ENCODE data around the gene LMF1.
"Not testable (repeated sequence)": the region's sequence is repeated elsewhere in the genome, so short reads cannot be mapped to it uniquely, and the experiment has no call there.

Gene LMF1

GRCh38 chr16:850668-851067 is 120.1 kb downstream of the LMF1 start:
- DNase-seq (ENCODE audit: low spot score) = no peak

- no peak for DNase-seq (ENCODE audit: low spot score)
Observed at GRCh38 chr16:848510-849253, 122.1 kb downstream of the LMF1 start.

DNA sequence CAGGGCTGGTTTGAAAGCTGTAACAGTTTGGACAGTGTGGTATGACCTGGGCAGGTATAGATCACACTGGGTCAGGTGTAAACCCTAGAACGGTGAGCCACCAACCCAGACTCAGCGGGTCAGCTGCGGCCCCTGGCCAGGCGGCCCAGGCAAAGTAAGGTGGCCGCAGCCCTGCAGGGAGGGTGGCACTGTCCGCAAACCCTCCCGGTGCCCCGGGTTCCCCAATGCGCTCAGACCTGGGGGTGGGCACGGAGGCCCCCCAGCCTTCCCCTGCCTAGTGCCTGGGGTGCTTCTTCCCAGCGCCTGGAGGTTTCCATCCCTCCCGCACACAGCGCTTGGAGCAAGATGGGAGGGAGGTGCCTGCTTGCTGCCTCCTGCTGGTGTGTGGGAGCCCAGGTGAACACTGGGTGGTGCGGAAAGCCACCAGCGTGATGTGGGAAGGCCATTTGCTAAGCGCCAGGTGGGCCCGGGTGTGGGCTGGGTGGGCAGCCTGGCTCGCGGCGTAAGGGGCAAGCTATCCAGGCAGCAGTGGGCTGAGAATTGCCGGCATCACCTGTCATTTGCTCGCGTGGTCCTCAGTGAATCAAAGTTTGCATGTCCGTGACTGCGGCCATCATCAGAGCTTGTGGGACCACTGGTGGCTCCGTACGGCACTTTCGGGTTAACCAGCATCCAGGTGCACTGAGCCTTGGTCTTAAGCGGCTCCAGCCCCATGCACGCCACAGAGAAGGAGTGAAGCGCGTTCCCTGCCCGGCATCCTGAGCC is 122.9 kb downstream of the LMF1 start:
- no peak for DNase-seq (ENCODE audit: low spot score)

DNA sequence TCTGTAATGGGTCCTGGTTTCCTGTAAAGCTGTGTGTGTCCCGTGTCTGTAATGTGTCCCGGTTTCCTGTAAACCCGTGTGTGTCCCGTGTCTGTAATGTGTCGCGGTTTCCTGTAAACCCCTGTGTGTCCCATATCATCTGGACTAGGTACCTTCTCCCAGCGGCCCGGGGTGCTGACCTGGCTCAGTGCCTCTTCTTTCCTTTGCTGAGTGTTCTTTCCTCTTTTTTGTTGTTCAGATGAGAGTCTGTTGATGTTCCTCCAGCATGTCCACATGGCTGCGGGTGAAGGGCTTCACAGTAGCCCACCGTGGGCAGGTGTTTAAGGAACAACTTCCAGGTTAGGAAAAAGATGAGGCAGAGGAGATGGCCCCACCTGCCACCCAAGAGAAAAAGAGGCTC is 123.6 kb downstream of the LMF1 start:
- DNase-seq (ENCODE audit: low spot score) = no peak

DNA sequence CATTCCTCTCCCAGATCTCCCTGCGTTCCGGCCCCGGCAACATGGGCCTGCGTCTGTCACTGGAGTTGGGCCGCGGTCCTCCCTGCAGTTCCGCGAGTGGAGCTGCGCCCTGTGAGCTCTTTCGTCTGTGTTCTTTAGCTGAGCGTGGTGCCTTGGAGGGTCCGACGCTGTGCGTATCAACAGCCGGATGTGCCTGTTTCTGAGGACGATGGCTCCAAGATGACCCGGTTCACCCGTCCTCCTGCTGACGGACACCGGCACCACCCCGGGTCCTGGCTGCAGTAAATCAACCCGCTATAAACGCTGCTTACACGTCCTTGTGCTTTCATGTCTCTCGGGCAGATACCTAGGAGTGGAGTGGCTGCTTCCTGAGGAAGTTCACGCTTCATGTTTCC is 125.4 kb downstream of the LMF1 start:
- peak; percentile 21 for DNase-seq (ENCODE audit: low spot score)

DNA sequence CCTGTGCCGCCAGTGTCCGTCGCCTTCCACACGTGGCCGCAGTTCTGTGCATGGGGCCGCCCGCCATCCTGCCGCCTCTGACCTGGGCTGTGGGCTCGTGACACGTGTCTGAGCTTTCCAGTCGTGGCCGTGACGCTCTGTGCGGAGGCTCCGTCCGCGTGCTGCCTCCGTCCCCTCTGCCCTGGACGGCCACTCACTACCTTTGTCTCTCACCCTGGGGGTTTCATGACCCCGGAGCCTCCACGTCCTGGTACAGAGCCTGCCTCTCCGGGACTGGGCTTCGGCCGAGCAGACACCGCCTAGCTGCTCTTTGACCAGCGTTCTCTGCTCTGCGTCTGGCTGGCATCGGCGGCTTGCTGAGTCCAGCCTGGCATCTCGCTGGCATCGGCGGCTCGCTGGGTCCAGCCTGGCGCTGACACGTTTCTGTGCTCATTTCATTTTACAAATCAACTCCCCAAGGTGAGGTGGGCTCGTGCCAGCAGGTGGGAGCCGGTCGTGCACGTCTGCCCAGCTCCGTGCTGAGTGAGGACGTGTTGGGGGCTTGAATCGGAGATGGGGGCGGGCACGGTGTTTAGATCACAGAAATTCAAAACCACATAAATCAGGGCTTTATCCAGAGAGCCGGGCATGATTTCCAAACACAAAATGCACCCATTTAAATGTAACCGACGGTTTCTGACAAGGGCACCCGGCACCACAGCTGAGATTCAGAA is 126.0 kb downstream of the LMF1 start:
- DNase-seq (ENCODE audit: low spot score) = no peak

GRCh38 chr16:843771-844170 is 127.0 kb downstream of the LMF1 start:
- DNase-seq (ENCODE audit: low spot score) = no peak

GRCh38 chr16:842711-843560 is 127.8 kb downstream of the LMF1 start:
- DNase-seq (ENCODE audit: low spot score) = no peak

DNA sequence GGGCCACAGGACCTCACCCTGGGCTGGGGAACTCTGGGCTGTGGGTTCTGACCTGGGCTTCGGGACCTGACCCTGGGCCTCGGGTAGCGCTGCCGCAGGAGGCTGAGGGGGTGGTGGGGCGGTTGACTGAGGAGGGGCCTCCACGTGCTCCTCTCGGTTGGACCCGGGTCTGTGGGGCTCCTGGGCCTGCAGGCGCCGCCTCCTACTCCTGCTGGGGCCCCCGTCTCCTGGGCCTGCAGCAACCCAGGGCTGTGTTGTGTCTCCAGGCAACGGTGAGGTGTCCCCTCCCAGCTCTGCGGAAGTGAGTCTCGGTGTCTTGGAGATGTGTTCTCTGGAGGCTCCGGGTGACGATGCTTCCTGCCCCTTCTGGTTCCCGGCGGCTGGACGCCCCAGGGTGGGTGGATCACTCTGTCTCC is 128.7 kb downstream of the LMF1 start:
- DNase-seq (ENCODE audit: low spot score) = peak; percentile 90

DNA sequence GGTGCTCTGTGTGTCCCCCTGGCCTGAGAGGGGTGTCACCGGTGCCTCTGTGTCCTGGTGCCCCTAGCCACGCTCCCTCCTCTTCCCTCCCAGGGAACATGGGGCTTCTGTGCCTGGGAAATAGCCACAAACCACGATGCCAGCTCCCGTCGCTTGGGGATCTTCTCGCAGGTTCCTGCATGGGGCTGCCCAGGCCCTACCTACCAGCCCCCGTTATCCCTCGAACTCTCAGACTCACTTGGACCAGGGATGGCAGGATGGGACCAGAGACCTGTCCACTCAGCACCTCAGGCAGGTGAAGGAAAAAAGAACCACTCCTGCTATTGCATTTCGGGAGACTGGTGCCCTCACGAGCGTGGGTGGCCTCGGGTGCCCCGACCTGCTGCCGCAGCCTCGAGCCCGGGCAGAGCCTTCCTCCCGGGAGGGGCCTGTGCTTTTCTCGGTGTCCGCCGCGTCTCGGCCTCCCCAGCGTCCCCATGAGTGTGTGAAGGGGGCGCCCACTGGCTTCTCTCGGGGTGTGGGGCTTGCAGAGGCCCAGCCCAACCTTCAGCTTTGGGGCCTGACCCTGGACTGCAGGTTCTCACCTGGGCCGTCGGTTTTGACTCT is 129.2 kb downstream of the LMF1 start:
- DNase-seq (ENCODE audit: low spot score) = no peak

- DNase-seq (ENCODE audit: low spot score) = no peak
Observed at GRCh38 chr16:840561-841454, 130.0 kb downstream of the LMF1 start.

- DNase-seq (ENCODE audit: low spot score) = no peak
Observed at GRCh38 chr16:839643-840408, 131.0 kb downstream of the LMF1 start.

DNA sequence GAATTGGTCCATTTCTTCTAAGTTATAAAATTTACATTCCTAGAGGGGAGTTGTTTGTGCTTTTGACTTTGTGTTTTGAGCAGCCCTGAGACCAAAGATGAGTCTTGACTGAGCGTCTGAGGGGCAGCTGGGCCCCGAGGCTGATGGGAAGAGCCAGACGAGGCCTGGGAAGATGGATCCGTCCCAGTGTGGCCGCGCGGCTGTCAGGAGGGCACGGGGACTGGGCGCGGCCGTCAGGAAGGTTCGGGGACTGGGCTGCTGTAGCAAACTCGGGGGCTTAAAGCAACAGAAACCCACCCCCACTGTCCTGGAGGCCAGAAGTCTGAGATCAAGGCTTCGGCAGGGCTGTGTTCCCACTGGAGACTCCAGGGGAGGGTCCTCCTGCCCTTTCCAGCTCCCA is 132.0 kb downstream of the LMF1 start:
- DNase-seq (ENCODE audit: low spot score) = no peak

DNA sequence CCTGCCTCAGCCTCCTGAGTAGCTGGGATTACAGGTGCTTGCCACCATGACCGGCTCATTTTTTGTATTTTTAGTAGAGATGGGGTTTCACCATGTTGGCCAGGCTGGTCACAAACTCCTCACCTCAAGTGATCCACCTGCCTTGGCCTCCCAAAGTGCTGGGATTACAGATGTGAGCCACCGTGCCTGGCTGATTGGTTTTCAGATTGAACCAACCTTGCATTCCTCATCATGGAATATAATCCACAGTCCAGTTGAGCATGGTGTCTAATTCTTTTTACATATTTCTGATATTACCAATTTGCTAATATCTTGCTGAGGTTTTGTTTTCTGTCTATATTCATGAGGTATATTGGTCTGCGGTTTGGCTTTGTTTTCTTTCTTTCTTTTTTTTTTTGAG is 134.0 kb downstream of the LMF1 start:
- not testable (repeated sequence) for DNase-seq (ENCODE audit: low spot score)

- no peak for DNase-seq (ENCODE audit: low spot score)
Observed at GRCh38 chr16:836221-836620, 134.6 kb downstream of the LMF1 start.

GRCh38 chr16:835373-835772 is 135.4 kb downstream of the LMF1 start:
- DNase-seq (ENCODE audit: low spot score) = no peak

GRCh38 chr16:833411-833810 is 137.4 kb downstream of the LMF1 start:
- no peak for DNase-seq (ENCODE audit: low spot score)

DNA sequence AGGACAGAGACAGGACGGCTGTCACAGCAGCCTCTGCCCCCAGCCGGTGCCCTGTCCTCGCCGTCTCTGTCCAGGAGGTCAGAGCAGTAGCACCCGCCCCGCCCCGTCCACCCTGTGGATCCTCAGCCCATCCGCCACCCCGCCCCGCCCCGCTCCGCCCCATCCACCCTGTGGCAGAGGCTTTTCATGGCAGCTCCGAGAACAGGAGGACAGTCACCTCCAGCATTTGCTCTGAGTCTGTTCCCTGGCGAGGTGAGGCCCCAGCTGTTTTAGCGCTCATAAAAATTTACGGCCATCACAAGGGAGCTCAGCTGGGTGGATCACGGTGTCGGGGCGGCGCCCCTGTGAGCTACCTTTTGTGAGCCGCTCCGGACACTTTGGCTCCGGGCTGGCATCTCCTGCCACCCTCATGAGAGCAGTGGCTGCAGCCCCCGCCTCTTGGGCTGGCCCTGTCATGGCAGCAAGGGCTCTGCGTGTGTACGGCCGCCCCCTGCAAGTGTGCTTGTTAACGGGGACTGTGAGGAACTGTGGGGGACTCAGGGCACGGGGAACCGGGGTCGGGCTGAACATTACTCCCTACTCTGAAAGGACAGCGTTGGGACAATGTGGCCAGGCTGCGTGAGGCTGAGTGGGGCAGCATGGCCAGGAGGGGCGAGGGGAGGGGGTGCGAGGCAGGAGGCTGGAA is 138.0 kb downstream of the LMF1 start:
- no peak for DNase-seq (ENCODE audit: low spot score)
